Glomerular visceral epithelial cell (primary cell): ENCODE measurements around the gene RHBDL1.

Experiments used
- DNase-seq: peaks from one replicate; pipeline ENCODE4 v3.0.0-alpha.2; 2016; ENCODE audit errors: extremely low spot score

The RHBDL1 gene

GRCh38 chr16:718922-719321, 43.5 kb downstream of the RHBDL1 start:
- no peak for DNase-seq

DNA sequence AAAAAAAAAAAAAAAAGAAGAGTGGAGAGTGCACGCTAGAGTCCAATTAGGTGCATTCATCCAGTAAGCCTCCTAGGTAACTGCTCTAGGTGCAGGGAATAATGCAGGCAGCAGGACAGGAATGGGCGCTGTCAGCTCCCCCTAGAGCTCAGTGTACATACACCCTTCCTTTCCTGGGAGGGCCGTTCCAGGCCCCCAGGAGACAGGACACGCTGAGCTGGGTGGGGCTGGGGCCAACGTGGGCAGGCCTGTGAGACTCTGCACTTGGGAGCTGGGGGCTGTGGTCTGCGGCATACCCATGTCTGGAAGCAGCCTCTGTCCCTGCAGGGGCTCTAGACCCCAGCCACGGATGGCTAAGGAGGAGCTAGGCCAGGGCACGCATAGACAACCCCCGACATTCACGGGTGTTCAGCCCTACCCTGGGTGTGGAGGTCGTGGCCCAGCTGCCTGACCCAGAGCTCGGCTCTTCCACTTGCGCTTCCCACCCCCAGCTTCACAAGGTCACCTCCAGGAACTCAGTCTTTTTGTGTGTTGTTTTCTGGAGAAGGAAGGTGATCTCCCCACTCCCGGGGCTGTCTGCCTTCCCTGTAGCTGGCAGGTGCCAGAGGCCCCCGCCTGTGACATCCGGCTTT, 44.5 kb downstream of the RHBDL1 start:
- DNase-seq, result peak; percentile 43

GRCh38 chr16:720447-720989, 45.0 kb downstream of the RHBDL1 start:
- DNase-seq, result peak; percentile 72

- peak; percentile 84 for DNase-seq
Measured at GRCh38 chr16:720990-721764, 45.7 kb downstream of the RHBDL1 start, which contains the start of gene ANTKMT. TSS of gene ANTKMT (plus strand) at chr16:721146. CDS start at chr16:721275, 129 bp downstream.

- no peak for DNase-seq
Measured at GRCh38 chr16:721765-722540, 46.5 kb downstream of the RHBDL1 start.

DNA sequence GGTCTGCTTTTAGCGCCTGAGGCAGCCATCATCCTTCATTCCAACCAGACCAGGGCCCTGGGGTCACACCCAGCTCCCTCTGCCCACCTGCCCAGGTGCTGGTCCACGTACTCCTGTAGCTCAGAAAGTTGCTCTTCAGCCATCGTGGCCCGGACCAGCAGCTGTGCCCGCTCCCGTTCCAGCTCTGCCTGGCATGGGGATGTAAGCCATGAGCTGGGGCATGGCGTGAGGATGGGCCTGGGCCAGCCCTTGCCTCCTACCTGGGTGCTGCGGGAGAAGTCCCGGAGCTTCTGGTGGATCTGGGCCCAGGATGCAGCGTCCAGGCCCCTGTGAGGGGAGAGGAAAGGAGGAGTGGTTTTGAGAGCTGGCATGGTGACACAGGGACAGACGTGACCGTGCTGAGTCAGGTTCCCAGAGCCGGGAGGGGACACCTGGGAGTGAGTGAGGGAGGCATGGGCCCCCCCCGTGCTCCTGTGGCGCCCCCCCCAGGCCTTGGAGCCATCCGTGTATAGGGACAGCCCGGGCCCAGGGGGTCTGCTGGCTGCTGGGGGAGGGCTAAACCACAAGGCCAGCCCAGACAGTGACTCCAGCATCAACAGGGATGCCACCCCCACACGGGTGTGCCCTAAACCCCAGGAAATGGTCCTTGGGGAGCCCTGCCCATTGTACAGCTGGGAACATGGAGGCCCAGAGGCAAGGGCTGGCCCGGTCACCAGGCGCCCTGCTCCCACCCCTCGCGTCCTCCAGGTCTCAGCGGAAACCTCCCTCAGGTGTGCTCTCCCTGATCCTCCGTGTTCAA, 47.6 kb downstream of the RHBDL1 start:
- no peak for DNase-seq

DNA sequence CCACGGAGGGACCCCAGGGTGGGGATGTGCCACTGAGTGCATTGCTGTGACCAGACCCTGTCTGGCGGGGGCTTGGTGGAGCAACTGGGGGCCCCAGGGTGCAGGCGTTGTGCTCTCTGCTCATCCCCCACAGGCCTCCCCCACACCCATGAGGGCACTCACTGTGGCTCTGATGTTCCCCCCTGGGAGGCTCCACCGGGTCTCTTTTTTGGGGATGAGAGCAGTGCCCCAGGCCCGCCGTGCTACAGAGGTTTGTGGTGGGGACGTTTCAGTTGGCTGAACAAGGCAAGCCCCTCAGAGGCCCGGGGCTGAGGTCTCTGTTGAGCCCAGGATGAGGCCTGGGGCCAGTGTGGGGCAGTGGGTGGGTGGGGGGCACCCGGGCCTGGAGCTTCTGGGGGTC, 48.2 kb downstream of the RHBDL1 start:
- DNase-seq, result no peak

DNA sequence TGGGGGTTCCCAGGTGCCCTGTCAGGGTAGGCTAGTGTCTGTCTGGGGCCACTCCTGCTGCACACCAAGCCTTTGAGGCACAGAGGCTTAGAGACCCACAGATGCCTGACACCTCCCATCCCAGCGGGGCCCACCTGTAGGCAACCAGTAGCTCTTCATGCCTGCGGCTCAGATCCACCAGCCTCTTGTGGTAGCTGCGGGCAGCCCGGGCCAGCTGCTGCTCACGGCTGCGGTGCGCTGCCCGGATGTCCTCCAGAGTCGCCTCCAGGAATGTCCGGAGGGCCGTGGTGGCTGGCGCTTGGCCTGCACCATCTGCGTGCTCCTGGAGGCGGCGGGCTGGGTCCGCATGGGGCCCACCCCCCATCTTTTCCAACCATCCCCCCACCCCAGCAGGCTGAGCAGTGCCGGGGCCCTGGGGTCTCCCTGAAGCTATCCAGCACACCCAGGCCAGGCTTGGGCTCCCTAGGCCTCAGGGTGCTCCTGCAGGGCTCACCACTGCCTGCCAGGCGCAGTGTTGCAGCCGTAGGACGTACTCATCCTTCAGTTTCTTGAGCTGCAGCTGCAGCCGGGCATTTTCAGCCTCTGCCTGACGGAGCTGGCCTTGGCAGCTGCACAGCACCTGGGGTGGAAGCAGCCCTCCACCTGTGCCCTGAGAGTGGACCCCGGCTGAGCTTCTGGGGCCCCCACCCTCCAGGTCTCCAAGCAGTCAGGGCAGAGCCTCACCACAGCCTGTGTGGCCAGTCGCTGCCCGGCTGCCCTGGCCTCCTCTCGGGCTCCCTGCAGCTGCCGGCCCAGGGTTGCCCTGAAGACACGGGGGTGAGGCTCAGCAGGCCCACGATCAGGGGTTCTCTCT, 48.9 kb downstream of the RHBDL1 start:
- DNase-seq, result no peak

DNA sequence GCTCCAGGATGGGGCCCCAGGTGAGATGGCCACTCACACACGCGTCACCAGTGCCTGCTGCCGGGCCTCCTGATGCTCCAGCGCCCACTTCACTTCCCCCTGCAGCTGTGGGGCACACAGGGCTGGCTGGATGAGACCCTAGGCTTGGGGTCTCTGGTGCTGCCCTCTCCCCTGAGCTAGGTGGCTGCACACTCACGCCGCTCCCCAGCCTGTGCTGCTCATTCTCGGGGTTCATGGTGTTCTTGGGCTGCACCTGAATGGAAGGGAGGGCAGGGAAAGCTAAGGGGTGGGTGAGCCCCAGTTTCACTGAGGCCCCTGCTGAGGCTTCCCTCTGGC, 49.5 kb downstream of the RHBDL1 start:
- DNase-seq, result no peak

DNA sequence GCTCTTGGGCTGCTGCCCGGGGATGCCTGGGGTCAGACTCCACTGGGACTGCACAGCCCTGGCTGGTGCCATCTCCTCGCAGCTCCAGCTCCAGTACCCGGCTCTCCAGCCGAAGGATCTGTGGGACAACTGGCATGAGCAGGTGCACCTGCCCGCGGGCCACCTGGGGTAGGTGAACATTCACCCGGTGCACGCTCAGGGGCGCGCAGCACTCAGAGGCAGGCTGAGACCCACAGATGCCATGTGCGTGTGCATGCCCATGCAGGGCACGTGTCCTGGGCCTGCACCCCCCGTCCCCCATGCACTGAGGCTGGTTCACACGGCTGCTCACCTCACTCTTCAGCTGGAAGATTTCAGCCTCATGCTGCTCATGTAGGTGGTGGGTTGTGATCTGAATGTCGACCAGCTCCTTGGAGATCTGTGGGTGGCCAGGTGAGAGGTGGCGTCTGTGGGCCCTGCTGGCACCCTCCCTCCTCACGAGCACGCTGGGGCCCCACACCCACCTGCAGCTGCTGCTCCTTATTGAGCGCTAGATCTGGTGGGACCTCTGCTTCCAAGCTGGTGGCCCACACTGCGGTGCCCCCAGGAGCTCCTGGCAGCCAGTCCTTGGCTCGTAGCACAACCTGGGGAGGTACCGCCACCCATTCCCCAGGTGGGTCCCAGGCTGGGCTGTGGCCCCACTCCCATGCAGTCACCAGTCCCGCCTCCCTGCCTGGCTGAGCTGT, 50.2 kb downstream of the RHBDL1 start:
- DNase-seq, result no peak

DNA sequence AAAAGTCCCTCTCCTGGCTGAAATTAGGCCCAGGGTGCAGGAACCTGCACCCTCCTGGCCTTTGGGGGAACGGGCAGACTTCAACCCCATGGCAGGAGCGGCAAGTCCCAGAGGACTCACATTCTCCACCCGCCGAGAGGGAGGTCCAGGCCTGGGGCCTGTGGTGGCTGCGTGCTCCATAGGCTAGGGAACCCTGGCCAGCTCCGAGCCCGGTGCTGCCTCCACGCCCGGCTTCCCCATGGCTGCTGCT, 50.6 kb downstream of the RHBDL1 start:
- no peak for DNase-seq

GRCh38 chr16:726438-727290, 51.2 kb downstream of the RHBDL1 start, which contains the start of the genes CCDC78 and HAGHL:
TSS of gene CCDC78 (minus strand) at chr16:726443. CDS start at chr16:726367, 76 bp downstream.
TSS of gene HAGHL (plus strand) at chr16:727106. CDS start at chr16:727510, 404 bp downstream.
- peak; percentile 43 for DNase-seq

DNA sequence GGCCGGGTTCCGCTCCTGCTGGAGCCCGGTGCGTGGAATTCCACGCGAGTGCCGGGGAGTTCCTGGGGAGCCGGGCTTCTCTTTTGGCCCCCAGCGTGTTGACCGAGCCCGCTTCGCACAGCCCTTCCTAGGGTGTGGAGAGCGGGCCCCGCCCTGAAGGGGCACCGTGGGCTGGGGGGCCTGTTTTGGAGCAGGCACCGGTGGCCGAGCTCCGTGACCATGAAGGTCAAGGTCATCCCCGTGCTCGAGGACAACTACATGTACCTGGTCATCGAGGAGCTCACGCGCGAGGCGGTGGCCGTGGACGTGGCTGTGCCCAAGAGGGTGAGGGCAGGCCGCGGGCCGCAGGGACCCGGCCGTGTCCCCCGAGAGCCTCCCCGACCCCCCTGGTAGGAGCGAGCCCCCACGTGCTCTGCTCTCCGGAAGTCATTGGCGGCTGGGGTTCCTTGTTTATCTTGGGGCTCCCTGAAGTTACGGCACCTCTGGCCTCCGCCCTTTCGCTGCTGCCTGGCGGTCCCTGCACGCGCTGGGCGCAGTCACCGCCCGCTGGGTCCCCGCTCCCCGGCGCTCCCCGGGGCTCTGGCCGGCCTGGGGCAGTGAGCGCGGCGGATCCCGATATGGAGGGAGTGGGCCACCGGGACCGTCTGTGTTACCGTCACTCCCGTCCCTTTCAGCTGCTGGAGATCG, 52.0 kb downstream of the RHBDL1 start:
- no peak for DNase-seq
